HG02885 (cell line): ENCODE results near the gene DNAJB2.
"Not testable (repeated sequence)": the region's sequence is repeated elsewhere in the genome, so short reads cannot be mapped to it uniquely, and the experiment has no call there.

Experiments used
- ATAC-seq: cut with Tn5 transposase; IDR thresholded peaks from one replicate; pipeline ENCODE4 v1.9.1; 2021; ENCODE audit warnings: mild to moderate bottlenecking; ENCODE audit not compliant: unreplicated experiment, poor library complexity

The DNAJB2 gene

GRCh38 chr2:219282943-219283581, 3.9 kb downstream of the DNAJB2 start:
- no peak for ATAC-seq

- no peak for ATAC-seq
These were observed 5.6 kb downstream of the DNAJB2 start for GRCh38 chr2:219284501-219285372.

GRCh38 chr2:219285373-219285735, 6.2 kb downstream of the DNAJB2 start:
- no peak for ATAC-seq

GRCh38 chr2:219285894-219286425, 6.8 kb downstream of the DNAJB2 start:
- ATAC-seq = no peak

- ATAC-seq = no peak
These were observed 7.4 kb downstream of the DNAJB2 start for GRCh38 chr2:219286436-219287115.

- ATAC-seq = not testable (repeated sequence)
These were observed 7.9 kb downstream of the DNAJB2 start for GRCh38 chr2:219287116-219287440.

- no peak for ATAC-seq
These were observed 8.6 kb downstream of the DNAJB2 start for GRCh38 chr2:219287580-219288265.

- no peak for ATAC-seq
These were observed 10.0 kb downstream of the DNAJB2 start for GRCh38 chr2:219289195-219289536.

- no peak for ATAC-seq
These were observed 10.6 kb downstream of the DNAJB2 start for GRCh38 chr2:219289537-219290361.

GRCh38 chr2:219290381-219291171, 11.4 kb downstream of the DNAJB2 start:
- ATAC-seq = no peak

GRCh38 chr2:219291394-219291793, 12.2 kb downstream of the DNAJB2 start:
- no peak for ATAC-seq

GRCh38 chr2:219291910-219292490, 12.8 kb downstream of the DNAJB2 start:
- no peak for ATAC-seq

GRCh38 chr2:219292616-219293015, 13.4 kb downstream of the DNAJB2 start:
- no peak for ATAC-seq

GRCh38 chr2:219293736-219294231, 14.6 kb downstream of the DNAJB2 start:
- no peak for ATAC-seq

- peak; percentile 91 for ATAC-seq
These were observed 15.5 kb downstream of the DNAJB2 start for GRCh38 chr2:219294356-219295351.

GRCh38 chr2:219296142-219296541, 17.0 kb downstream of the DNAJB2 start:
- no peak for ATAC-seq

- ATAC-seq = no peak
These were observed 17.6 kb downstream of the DNAJB2 start for GRCh38 chr2:219296631-219297391.
